ENCODE results near the gene ADGRG3. TPM values are rescaled to one million over a fixed set of nuclear protein-coding genes. Genes with fewer than 3 reads are reported as not detected.

ADGRG3 gene
- total and polyA plus RNA-seq, 9 of the 15 experiments (the other 6 are each of a cell fraction or from before 2014, with no cell fraction given) = 0.09 to 0.52 (median 0.14) TPM; not detected in 3

DNA sequence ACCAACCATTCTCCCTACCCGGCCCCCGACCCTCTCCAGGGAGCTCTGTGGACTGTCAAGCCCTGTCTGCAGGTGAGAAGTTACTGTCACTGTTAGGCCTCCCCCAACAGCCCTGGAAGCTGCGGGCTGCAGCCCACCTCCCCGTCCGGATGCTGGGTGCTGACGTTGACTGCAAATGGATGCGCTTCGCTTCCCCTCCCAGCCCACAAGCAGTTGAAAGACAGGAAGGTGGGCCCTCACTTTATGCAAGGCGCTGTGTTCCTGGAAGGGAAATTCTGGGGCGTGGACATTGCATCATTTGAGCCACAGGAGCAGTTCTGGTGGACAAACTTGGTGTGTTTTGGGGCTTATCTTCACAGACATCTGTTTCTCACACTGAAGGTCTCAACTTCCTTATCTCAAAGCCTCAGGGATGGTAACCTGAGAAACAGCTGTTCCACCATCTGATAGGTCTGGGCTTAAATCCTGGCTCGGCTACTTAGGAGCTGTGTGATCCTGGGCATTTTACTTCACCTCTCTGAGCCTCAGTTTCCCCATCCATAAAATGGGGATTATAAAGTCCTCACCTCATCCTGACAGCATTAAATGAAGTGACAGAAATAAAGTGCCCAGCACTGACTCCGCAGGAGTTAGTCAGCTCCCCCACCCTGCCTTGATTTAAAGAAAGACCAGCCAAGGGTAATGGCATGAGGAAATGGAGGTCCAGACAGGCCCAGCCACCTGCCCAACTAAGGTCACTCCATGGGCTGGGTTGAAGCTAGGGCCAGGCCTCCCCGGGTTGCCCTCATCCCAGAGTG, 21.9 kb downstream of the ADGRG3 start (continued):
- TF ChIP-seq, protein P1, sequence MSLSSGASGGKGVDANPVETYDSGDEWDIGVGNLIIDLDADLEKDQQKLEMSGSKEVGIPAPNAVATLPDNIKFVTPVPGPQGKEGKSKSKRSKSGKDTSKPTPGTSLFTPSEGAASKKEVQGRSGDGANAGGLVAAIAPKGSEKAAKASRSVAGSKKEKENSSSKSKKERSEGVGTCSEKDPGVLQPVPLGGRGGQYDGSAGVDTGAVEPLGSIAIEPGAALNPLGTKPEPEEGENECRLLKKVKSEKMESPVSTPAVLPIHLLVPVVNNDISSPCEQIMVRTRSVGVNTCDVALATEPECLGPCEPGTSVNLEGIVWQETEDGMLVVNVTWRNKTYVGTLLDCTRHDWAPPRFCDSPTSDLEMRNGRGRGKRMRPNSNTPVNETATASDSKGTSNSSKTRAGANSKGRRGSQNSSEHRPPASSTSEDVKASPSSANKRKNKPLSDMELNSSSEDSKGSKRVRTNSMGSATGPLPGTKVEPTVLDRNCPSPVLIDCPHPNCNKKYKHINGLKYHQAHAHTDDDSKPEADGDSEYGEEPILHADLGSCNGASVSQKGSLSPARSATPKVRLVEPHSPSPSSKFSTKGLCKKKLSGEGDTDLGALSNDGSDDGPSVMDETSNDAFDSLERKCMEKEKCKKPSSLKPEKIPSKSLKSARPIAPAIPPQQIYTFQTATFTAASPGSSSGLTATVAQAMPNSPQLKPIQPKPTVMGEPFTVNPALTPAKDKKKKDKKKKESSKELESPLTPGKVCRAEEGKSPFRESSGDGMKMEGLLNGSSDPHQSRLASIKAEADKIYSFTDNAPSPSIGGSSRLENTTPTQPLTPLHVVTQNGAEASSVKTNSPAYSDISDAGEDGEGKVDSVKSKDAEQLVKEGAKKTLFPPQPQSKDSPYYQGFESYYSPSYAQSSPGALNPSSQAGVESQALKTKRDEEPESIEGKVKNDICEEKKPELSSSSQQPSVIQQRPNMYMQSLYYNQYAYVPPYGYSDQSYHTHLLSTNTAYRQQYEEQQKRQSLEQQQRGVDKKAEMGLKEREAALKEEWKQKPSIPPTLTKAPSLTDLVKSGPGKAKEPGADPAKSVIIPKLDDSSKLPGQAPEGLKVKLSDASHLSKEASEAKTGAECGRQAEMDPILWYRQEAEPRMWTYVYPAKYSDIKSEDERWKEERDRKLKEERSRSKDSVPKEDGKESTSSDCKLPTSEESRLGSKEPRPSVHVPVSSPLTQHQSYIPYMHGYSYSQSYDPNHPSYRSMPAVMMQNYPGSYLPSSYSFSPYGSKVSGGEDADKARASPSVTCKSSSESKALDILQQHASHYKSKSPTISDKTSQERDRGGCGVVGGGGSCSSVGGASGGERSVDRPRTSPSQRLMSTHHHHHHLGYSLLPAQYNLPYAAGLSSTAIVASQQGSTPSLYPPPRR (CRISPR knock-in tag; IDR thresholded peaks at IDR 0.05; ENCODE audit: borderline replicate concordance) = peak; percentile 96
- TF ChIP-seq SRSF7 (optimal IDR thresholded peaks at IDR 0.05; ENCODE audit: low read depth, low read length) (no peak), POLR2A (conservative IDR thresholded peaks at IDR 0.05) (no peak), FOXJ2 (tag; IDR thresholded peaks at IDR 0.05) (peak; percentile 96), ZNF551 (CRISPR knock-in tag; IDR thresholded peaks at IDR 0.05) (no peak), NR3C1 (CRISPR knock-in tag; IDR thresholded peaks at IDR 0.05) (no peak), ZNF274 (IDR thresholded peaks at IDR 0.05; ENCODE audit: borderline replicate concordance, low read depth, low read length) (peak; percentile 78), HIVEP1 (CRISPR knock-in tag; IDR thresholded peaks at IDR 0.05) (peak; percentile 90; the same call in 1 of the 2 replicates), CCNT2 (IDR thresholded peaks at IDR 0.05; ENCODE audit: borderline replicate concordance, extremely low read depth, insufficient read length, low read depth, low read length) (peak; percentile 99), GABPA (tag; conservative IDR thresholded peaks at IDR 0.05; ENCODE audit: low read depth) (peak; percentile 67), TCFL5 (CRISPR knock-in tag; conservative IDR thresholded peaks at IDR 0.05) (peak; percentile 37; the same call in 1 of the 2 replicates), ZNF224 (CRISPR knock-in tag; IDR thresholded peaks at IDR 0.05) (no peak), ZFPM2 (CRISPR knock-in tag; IDR thresholded peaks at IDR 0.05) (no peak), ZNF324 (CRISPR knock-in tag; IDR thresholded peaks at IDR 0.05) (no peak), CBX3 (IDR thresholded peaks at IDR 0.05; ENCODE audit: borderline replicate concordance in 1 of 2, low read length in 2 of 2) (peak in 1 of 2 experiments; percentile 87; a peak in 2 of 3 replicates), SRSF1 (IDR thresholded peaks at IDR 0.05; ENCODE audit: low read depth, low read length) (no peak), FOXJ3 (CRISPR knock-in tag; IDR thresholded peaks at IDR 0.05) (no peak), MCM5 (IDR thresholded peaks at IDR 0.05; ENCODE audit: low read depth) (no peak), ZNF695 (CRISPR knock-in tag; IDR thresholded peaks at IDR 0.05) (no peak), FOS (IDR thresholded peaks at IDR 0.05; ENCODE audit: extremely low read depth, insufficient read length) (no peak), ZNF57 (CRISPR knock-in tag; IDR thresholded peaks at IDR 0.05) (no peak)
- TF ChIP-seq, protein P2, sequence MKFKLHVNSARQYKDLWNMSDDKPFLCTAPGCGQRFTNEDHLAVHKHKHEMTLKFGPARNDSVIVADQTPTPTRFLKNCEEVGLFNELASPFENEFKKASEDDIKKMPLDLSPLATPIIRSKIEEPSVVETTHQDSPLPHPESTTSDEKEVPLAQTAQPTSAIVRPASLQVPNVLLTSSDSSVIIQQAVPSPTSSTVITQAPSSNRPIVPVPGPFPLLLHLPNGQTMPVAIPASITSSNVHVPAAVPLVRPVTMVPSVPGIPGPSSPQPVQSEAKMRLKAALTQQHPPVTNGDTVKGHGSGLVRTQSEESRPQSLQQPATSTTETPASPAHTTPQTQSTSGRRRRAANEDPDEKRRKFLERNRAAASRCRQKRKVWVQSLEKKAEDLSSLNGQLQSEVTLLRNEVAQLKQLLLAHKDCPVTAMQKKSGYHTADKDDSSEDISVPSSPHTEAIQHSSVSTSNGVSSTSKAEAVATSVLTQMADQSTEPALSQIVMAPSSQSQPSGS (CRISPR knock-in tag; IDR thresholded peaks at IDR 0.05) = no peak
- TF ChIP-seq, protein P3, sequence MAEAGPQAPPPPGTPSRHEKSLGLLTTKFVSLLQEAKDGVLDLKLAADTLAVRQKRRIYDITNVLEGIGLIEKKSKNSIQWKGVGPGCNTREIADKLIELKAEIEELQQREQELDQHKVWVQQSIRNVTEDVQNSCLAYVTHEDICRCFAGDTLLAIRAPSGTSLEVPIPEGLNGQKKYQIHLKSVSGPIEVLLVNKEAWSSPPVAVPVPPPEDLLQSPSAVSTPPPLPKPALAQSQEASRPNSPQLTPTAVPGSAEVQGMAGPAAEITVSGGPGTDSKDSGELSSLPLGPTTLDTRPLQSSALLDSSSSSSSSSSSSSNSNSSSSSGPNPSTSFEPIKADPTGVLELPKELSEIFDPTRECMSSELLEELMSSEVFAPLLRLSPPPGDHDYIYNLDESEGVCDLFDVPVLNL (CRISPR knock-in tag; IDR thresholded peaks at IDR 0.05; ENCODE audit: low read depth) = no peak
